GM12878 (cell line): Measurements from ENCODE around the gene VEGFB. TPM values are rescaled to one million over a fixed set of nuclear protein-coding genes. Genes with fewer than 3 reads are reported as not detected.

Experiments used
- ATAC-seq: fragments of 200-7000 bp; cut with Tn5 transposase; 3 replicates; pipeline ENCODE4 v1.9.1; 2020; ENCODE audit warnings: mild to moderate bottlenecking, moderate library complexity
- BruUV-seq: library from RNA; stranded (reverse); fragments of 400-500 nt; replicated peaks from 2 replicates; lab custom pipeline; 2021; lab: Mats Ljungman, UMichigan
- CTCF ChIA-PET: fragments of 300-600 bp; sonication (Branson Sonifier 250); formaldehyde crosslinking; extraction: SDS; loops from one replicate; lab custom pipeline; 2021; ENCODE audit warnings: inconsistent platforms; lab: Yijun Ruan, JAX
- POLR2A ChIA-PET: fragments of 350-600 bp; formaldehyde crosslinking; extraction: SDS; loops from one replicate; lab custom pipeline; 2021; ENCODE audit warnings: inconsistent platforms; lab: Charles Lee
- RAD21 ChIA-PET: fragments of 300-600 bp; sonication (Branson Sonifier 250); formaldehyde crosslinking; loops from one replicate; lab custom pipeline; 2023; ENCODE audit warnings: antibody characterized with exemption; ENCODE audit not compliant: unreplicated experiment; lab: Charles Lee
- SMC1A ChIA-PET: fragments of 300-600 bp; sonication (Branson Sonifier 250); formaldehyde crosslinking; loops from one replicate; lab custom pipeline; 2023; ENCODE audit not compliant: unreplicated experiment, uncharacterized antibody; lab: Charles Lee
- DNase-seq: peaks from one replicate; pipeline ENCODE4 v3.0.0-alpha.2; 2011; ENCODE audit warnings: low read depth, low spot score
- FAIRE-seq: peaks from 3 replicates; lab custom pipeline; 2011; peaks lifted over from hg19 to GRCh38; lab: Jason Lieb, UNC
- H2AFZ ChIP-seq: 2 replicates; pipeline ENCODE4 v1.6.0; 2011; ENCODE audit warnings: low read depth, low read length, control low read depth; ENCODE audit not compliant: control insufficient read depth
- H3K27ac ChIP-seq: 2 replicates; pipeline ENCODE4 v1.5.1; 2011; ENCODE audit warnings: control low read depth; ENCODE audit not compliant: control insufficient read depth, insufficient read depth
- H3K27me3 ChIP-seq, 2 experiments: replicated peaks in 1 of 2; 2 replicates each; pipeline versions ENCODE4 v1.6.0 to v1.6.1; 2011; ENCODE audit warnings: low read length in 1 of 2; ENCODE audit not compliant: control insufficient read depth in 2 of 2, insufficient read depth in 2 of 2
- H3K36me3 ChIP-seq, 2 experiments: 2 replicates each; pipeline ENCODE4 v1.5.1; 2011; ENCODE audit warnings: low read length in 1 of 2; ENCODE audit not compliant: control insufficient read depth in 2 of 2, insufficient read depth in 2 of 2
- H3K4me1 ChIP-seq: 2 replicates; pipeline ENCODE4 v1.6.1; 2011; ENCODE audit warnings: mild to moderate bottlenecking, low read length, moderate library complexity, mixed read lengths; ENCODE audit not compliant: control insufficient read depth, insufficient read depth
- H3K4me2 ChIP-seq: 2 replicates; pipeline ENCODE4 v1.6.0; 2011; ENCODE audit warnings: control low read depth; ENCODE audit not compliant: control insufficient read depth, insufficient read depth
- H3K4me3 ChIP-seq: fragments of 200-600 bp; sonication (generic); 2 replicates; pipeline ENCODE4 v1.5.1; 2016
- H3K79me2 ChIP-seq: 2 replicates; pipeline ENCODE4 v1.6.0; 2011; ENCODE audit warnings: low read length; ENCODE audit not compliant: control insufficient read depth, insufficient read depth
- H3K9ac ChIP-seq: 2 replicates; pipeline ENCODE4 v1.8.0; 2011; ENCODE audit warnings: low read length, control low read depth, mixed read lengths; ENCODE audit not compliant: control insufficient read depth, insufficient read depth
- H3K9me3 ChIP-seq: replicated peaks from 3 replicates; pipeline ENCODE4 v1.5.1; 2011; ENCODE audit warnings: mild to moderate bottlenecking, low read length; ENCODE audit not compliant: control insufficient read depth, insufficient read depth
- H4K20me1 ChIP-seq: 2 replicates; pipeline ENCODE4 v1.6.0; 2011; ENCODE audit not compliant: control insufficient read depth, insufficient read depth
- DPF2 ChIP-seq: fragments of 450-650 bp; IDR thresholded peaks from 2 replicates; pipeline ENCODE4 v1.6.1; 2017; ENCODE audit warnings: mild to moderate bottlenecking
- E2F8 ChIP-seq: fragments of 450-650 bp; IDR thresholded peaks from 2 replicates; pipeline ENCODE4 v1.6.1; 2018; ENCODE audit warnings: mild to moderate bottlenecking, low read depth, moderate library complexity; ENCODE audit not compliant: partially characterized antibody
- ETV6 ChIP-seq, 2 experiments: fragments of 450-650 bp in 1 of 2; IDR thresholded peaks in 1 of 2; conservative IDR thresholded peaks in 1 of 2; 2 replicates each; pipeline ENCODE4 v1.6.1; 2014; ENCODE audit warnings: antibody characterized with exemption in 1 of 2, borderline replicate concordance in 1 of 2, low read depth in 1 of 2, mild to moderate bottlenecking in 1 of 2, moderate library complexity in 1 of 2
- NFXL1 ChIP-seq: fragments of 450-650 bp; IDR thresholded peaks from 2 replicates; pipeline ENCODE4 v1.6.1; 2017; ENCODE audit warnings: antibody characterized with exemption, mild to moderate bottlenecking, borderline replicate concordance
- NR2C2 ChIP-seq: IDR thresholded peaks from 2 replicates; pipeline ENCODE4 v1.6.1; 2011; ENCODE audit warnings: borderline replicate concordance, low read depth; ENCODE audit not compliant: control insufficient read depth, insufficient read length
- RB1 ChIP-seq: fragments of 450-650 bp; formaldehyde crosslinking; IDR thresholded peaks from 2 replicates; pipeline ENCODE4 v1.6.1; 2017; ENCODE audit warnings: mild to moderate bottlenecking, borderline replicate concordance
- RCOR1 ChIP-seq: conservative IDR thresholded peaks from 2 replicates; pipeline ENCODE4 v1.6.1; 2012; ENCODE audit warnings: low read depth, low read length, improper control_type of control experiment
- SMAD1 ChIP-seq: fragments of 450-650 bp; IDR thresholded peaks from 2 replicates; pipeline ENCODE4 v1.6.1; 2018; ENCODE audit warnings: mild to moderate bottlenecking, low read depth; ENCODE audit not compliant: partially characterized antibody
- WGBS: methylation state at CpG from one replicate; pipeline ENCODE4 v1.1.6; 2016; ENCODE audit warnings: low lambda C conversion rate; ENCODE audit not compliant: insufficient replicate concordance, insufficient coverage; ENCODE audit errors: missing lambda C conversion rate; 5-methylcytosine and 5-hydroxymethylcytosine counted together
- in situ Hi-C: fragments of 300-500 bp; cut with MboI; formaldehyde crosslinking; loops from 9 replicates; pipeline ENCODE4 v1.14.3; 2018; ENCODE audit warnings: mixed read lengths
- intact Hi-C: fragments of 100-400 bp; cut with micrococcal nuclease; formaldehyde crosslinking; loops from one replicate; pipeline ENCODE4 v1.14.2; 2022; ENCODE audit not compliant: unreplicated experiment
- polyA plus RNA-seq, 11 experiments: library from polyadenylated mRNA; depleted of rRNA in 4 of 11; unstranded in 6 of 11; stranded (reverse) in 5 of 11; fragments of >200 nt; fragmentation: Nextera tagmentation in 4 of 11; fragmentation: Illumina TruSeq in 1 of 11; extraction: Ambion mirVana in 4 of 11; extraction: Trizol in 1 of 11; gene quantifications; 1 replicate in 1 of 11; 2 replicates in 10 of 11; pipeline versions ENCODE4 v1.2.1 to v1.2.3, GENCODE V29; 2011 to 2016; ENCODE audit warnings: inconsistent platforms in 2 of 11, missing spikeins in 2 of 11, low read depth in 1 of 11
- total RNA-seq, 4 experiments: library from RNA; depleted of rRNA in 3 of 4; stranded (reverse); fragments of >200 nt in 3 of 4; fragmentation: Illumina TruSeq in 1 of 4; extraction: Trizol in 1 of 4; gene quantifications; 2 replicates each; pipeline versions ENCODE4 v1.2.1 to v1.2.3, GENCODE V29; 2013 to 2021
- TF ChIP-seq, protein P1 (sequence below): fragments of 450-650 bp; IDR thresholded peaks from 2 replicates; pipeline ENCODE4 v1.6.1; 2016; ENCODE audit warnings: mild to moderate bottlenecking, moderate library complexity, borderline replicate concordance
- TF ChIP-seq, protein P2 (sequence below): fragments of 450-650 bp; formaldehyde crosslinking; IDR thresholded peaks from 2 replicates; pipeline ENCODE4 v1.4.0; 2020; ENCODE audit warnings: mild to moderate bottlenecking, moderate library complexity

The VEGFB gene
- total and polyA plus RNA-seq, 10 of the 15 experiments (the other 5 are each of a cell fraction or from before 2014, with no cell fraction given): 7.0 to 75.8 (median 20.3) TPM

DNA sequence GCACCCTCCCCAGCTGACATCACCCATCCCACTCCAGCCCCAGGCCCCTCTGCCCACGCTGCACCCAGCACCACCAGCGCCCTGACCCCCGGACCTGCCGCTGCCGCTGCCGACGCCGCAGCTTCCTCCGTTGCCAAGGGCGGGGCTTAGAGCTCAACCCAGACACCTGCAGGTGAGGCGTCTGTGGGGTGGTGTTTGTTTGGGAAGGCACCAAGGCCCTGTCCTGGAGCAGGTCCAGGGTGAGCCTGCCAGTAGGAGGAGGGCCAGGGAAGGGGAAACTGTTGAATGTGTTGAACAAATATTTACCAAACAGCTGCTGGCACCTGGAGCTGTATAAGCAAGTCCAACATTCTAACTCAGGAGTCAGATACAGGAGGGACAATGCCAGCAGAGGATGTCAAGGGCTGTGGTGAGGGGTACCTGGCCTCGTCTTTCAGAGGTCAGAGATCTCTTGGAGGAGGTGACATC lies 3.1 kb downstream of the VEGFB start:
- BruUV-seq: no TSS peak
- SMC1A ChIA-PET: no interaction called here
- CTCF ChIA-PET: interaction anchor here (1.3 to 1.7 kb wide), 3 partner anchors 13 to 67 kb away, joined by 5 to 7 read pairs (median 5); partner anchors contain the start of gene ESRRA
- TF ChIP-seq SMAD1: no peak
- TF ChIP-seq, protein P1, sequence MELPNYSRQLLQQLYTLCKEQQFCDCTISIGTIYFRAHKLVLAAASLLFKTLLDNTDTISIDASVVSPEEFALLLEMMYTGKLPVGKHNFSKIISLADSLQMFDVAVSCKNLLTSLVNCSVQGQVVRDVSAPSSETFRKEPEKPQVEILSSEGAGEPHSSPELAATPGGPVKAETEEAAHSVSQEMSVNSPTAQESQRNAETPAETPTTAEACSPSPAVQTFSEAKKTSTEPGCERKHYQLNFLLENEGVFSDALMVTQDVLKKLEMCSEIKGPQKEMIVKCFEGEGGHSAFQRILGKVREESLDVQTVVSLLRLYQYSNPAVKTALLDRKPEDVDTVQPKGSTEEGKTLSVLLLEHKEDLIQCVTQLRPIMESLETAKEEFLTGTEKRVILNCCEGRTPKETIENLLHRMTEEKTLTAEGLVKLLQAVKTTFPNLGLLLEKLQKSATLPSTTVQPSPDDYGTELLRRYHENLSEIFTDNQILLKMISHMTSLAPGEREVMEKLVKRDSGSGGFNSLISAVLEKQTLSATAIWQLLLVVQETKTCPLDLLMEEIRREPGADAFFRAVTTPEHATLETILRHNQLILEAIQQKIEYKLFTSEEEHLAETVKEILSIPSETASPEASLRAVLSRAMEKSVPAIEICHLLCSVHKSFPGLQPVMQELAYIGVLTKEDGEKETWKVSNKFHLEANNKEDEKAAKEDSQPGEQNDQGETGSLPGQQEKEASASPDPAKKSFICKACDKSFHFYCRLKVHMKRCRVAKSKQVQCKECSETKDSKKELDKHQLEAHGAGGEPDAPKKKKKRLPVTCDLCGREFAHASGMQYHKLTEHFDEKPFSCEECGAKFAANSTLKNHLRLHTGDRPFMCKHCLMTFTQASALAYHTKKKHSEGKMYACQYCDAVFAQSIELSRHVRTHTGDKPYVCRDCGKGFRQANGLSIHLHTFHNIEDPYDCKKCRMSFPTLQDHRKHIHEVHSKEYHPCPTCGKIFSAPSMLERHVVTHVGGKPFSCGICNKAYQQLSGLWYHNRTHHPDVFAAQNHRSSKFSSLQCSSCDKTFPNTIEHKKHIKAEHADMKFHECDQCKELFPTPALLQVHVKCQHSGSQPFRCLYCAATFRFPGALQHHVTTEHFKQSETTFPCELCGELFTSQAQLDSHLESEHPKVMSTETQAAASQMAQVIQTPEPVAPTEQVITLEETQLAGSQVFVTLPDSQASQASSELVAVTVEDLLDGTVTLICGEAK: no peak
- no peak for TF ChIP-seq E2F8
- no peak for TF ChIP-seq RCOR1
- no peak for TF ChIP-seq NFXL1
- no peak for TF ChIP-seq DPF2
- no peak for TF ChIP-seq ETV6 (conservative IDR thresholded peaks at IDR 0.05 in 1 of 2, IDR thresholded peaks at IDR 0.05 in 1 of 2; ENCODE audit: borderline replicate concordance in 1 of 2, low read depth in 1 of 2)
- TF ChIP-seq NR2C2: no peak
- no peak for TF ChIP-seq RB1
- TF ChIP-seq, protein P2, sequence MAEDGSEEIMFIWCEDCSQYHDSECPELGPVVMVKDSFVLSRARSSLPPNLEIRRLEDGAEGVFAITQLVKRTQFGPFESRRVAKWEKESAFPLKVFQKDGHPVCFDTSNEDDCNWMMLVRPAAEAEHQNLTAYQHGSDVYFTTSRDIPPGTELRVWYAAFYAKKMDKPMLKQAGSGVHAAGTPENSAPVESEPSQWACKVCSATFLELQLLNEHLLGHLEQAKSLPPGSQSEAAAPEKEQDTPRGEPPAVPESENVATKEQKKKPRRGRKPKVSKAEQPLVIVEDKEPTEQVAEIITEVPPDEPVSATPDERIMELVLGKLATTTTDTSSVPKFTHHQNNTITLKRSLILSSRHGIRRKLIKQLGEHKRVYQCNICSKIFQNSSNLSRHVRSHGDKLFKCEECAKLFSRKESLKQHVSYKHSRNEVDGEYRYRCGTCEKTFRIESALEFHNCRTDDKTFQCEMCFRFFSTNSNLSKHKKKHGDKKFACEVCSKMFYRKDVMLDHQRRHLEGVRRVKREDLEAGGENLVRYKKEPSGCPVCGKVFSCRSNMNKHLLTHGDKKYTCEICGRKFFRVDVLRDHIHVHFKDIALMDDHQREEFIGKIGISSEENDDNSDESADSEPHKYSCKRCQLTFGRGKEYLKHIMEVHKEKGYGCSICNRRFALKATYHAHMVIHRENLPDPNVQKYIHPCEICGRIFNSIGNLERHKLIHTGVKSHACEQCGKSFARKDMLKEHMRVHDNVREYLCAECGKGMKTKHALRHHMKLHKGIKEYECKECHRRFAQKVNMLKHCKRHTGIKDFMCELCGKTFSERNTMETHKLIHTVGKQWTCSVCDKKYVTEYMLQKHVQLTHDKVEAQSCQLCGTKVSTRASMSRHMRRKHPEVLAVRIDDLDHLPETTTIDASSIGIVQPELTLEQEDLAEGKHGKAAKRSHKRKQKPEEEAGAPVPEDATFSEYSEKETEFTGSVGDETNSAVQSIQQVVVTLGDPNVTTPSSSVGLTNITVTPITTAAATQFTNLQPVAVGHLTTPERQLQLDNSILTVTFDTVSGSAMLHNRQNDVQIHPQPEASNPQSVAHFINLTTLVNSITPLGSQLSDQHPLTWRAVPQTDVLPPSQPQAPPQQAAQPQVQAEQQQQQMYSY: no peak

More for the DNA sequence above, 3.1 kb downstream of the VEGFB start:
- Histone ChIP-seq H3K27ac (no peak overlapping the region; the same call in 1 of the 2 replicates), H3K4me2 (no peak overlapping the region; the same call in 1 of the 2 replicates), H3K4me3 (no peak overlapping the region), H3K79me2 (peaks cover 21% of the 10 kb centered on the region), H3K4me1 (peaks cover 46% of the 10 kb centered on the region), H3K9ac (no peak overlapping the region; the same call in 1 of the 2 replicates), H3K36me3 (peaks cover 0 to 5% of the 10 kb centered on the region in 2 experiments; a peak in 2 of 4 replicates), H3K27me3 (no peaks in the 10 kb centered on the region), H4K20me1 (no peaks in the 10 kb centered on the region), H2AFZ (no peak overlapping the region), H3K9me3 (no peaks in the 10 kb centered on the region)
- RAD21 ChIA-PET: interaction anchor here (1.0 kb wide), 2 partner anchors 9 to 32 kb away, joined by 3 read pairs; partner anchors contain the start of gene PPP1R14B
- DNase-seq (no peak), FAIRE-seq (no peak), ATAC-seq (no peak)
- POLR2A ChIA-PET: interaction anchor here (0.9 to 3.0 kb wide), 3 partner anchors 21 to 33 kb away, joined by 3 to 21 read pairs (median 4); partner anchors contain the start of gene FERMT3
- intact Hi-C loops (no loop called here), in situ Hi-C loops (loop anchor here (25.0 kb wide), 1 partner anchor 1625 kb away; the partner anchor contains the start of genes CFL1, EFEMP2 and MUS81)
- 97% methylated on average over 12 of the region's 12 CpGs for WGBS
